HG03354 (cell line): ENCODE data around the gene PLA2G6.

Experiments used
- ATAC-seq: cut with Tn5 transposase; IDR thresholded peaks from one replicate; pipeline ENCODE4 v1.9.1; 2021; ENCODE audit warnings: mild to moderate bottlenecking; ENCODE audit not compliant: unreplicated experiment, poor library complexity, severe bottlenecking

PLA2G6 gene

GRCh38 chr22:38141217-38141973, 40.2 kb downstream of the PLA2G6 start:
- ATAC-seq, result no peak

GRCh38 chr22:38139901-38140300, 41.7 kb downstream of the PLA2G6 start:
- ATAC-seq, result no peak

- no peak for ATAC-seq
These were observed 42.7 kb downstream of the PLA2G6 start for GRCh38 chr22:38138961-38139360.

GRCh38 chr22:38137876-38138687, 43.5 kb downstream of the PLA2G6 start:
- ATAC-seq, result no peak

- ATAC-seq, result no peak
These were observed 45.0 kb downstream of the PLA2G6 start for GRCh38 chr22:38136607-38137006.

- ATAC-seq, result no peak
These were observed 46.4 kb downstream of the PLA2G6 start for GRCh38 chr22:38135133-38135706.

- ATAC-seq, result no peak
These were observed 48.3 kb downstream of the PLA2G6 start for GRCh38 chr22:38133331-38133730.

GRCh38 chr22:38132794-38133193, 48.8 kb downstream of the PLA2G6 start:
- ATAC-seq, result no peak

- no peak for ATAC-seq
These were observed 49.5 kb downstream of the PLA2G6 start for GRCh38 chr22:38132136-38132535.

- no peak for ATAC-seq
These were observed 50.2 kb downstream of the PLA2G6 start for GRCh38 chr22:38131399-38131798.

- no peak for ATAC-seq
These were observed 51.8 kb downstream of the PLA2G6 start for GRCh38 chr22:38129856-38130255.

- no peak for ATAC-seq
These were observed 52.6 kb downstream of the PLA2G6 start for GRCh38 chr22:38129021-38129420.

- no peak for ATAC-seq
These were observed 53.8 kb downstream of the PLA2G6 start for GRCh38 chr22:38127869-38128268.

GRCh38 chr22:38126928-38127668, 54.5 kb downstream of the PLA2G6 start:
- no peak for ATAC-seq

GRCh38 chr22:38125751-38126201, 55.9 kb downstream of the PLA2G6 start:
- no peak for ATAC-seq

- no peak for ATAC-seq
These were observed 56.5 kb downstream of the PLA2G6 start for GRCh38 chr22:38125038-38125610.

GRCh38 chr22:38124236-38124974, 57.2 kb downstream of the PLA2G6 start:
- ATAC-seq, result no peak

GRCh38 chr22:38122616-38123015, 59.0 kb downstream of the PLA2G6 start:
- ATAC-seq, result no peak
